Measurements from ENCODE around the gene BEST1.
"Not testable (repeated sequence)": the region's sequence is repeated elsewhere in the genome, so short reads cannot be mapped to it uniquely, and the experiment has no call there.

The BEST1 gene

DNA sequence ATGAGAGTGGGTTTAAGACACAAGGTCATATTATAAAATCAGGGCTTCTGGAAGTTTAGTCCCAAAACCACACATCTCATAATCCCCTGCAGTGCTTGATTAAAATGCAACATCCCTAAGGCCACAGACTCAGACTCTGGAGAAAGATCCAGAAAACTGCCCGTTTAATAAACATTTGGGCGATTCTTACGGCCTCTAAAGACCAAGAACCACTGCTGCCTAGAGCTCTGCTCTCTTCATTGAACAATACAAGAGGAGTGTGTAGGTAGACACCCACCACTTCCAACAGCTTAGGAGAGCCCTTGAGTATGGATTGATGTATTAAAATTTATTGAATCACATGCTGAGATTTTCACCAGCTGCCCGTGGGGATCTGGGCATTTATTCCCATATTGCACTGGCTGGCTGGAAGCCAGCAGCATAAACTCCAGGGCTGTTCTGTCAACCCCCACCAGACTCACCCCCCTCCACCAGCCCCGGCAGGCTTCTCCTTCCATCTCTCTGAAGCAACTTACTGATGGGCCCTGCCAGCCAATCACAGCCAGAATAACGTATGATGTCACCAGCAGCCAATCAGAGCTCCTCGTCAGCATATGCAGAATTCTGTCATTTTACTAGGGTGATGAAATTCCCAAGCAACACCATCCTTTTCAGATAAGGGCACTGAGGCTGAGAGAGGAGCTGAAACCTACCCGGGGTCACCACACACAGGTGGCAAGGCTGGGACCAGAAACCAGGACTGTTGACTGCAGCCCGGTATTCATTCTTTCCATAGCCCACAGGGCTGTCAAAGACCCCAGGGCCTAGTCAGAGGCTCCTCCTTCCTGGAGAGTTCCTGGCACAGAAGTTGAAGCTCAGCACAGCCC lies 749 bp upstream of the BEST1 start:
- DNase-seq: peak; percentile 60 to 67

DNA sequence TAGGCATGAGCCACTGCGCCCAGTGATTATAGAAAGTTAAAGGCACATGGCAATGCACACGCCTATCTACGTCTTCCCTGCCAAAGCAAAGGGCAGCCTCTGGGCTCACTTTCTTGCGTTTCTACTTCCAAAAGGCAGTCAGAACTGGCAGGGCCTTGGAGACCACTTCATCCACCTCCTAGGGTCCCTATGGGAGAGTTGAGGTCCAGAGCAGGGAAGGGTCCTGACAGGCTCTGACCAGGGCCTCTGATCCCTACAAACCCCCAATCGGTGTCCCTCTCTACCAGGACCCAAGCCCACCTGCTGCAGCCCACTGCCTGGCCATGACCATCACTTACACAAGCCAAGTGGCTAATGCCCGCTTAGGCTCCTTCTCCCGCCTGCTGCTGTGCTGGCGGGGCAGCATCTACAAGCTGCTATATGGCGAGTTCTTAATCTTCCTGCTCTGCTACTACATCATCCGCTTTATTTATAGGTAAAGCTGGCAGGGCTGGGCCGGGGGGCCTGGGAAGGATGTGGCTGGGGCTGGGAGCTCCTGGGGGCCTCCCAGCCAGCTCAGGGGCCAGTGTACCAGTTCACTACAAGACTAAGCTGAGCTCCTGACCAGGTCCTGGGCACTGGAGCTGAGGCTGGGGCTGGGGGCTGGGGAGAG lies 1.5 kb downstream of the BEST1 start:
- DNase-seq: no peak

GRCh38 chr11:61952882-61953281 lies 2.7 kb downstream of the BEST1 start:
- DNase-seq: no peak

- not testable (repeated sequence) for DNase-seq
Observed at GRCh38 chr11:61953632-61954031, 3.5 kb downstream of the BEST1 start.

DNA sequence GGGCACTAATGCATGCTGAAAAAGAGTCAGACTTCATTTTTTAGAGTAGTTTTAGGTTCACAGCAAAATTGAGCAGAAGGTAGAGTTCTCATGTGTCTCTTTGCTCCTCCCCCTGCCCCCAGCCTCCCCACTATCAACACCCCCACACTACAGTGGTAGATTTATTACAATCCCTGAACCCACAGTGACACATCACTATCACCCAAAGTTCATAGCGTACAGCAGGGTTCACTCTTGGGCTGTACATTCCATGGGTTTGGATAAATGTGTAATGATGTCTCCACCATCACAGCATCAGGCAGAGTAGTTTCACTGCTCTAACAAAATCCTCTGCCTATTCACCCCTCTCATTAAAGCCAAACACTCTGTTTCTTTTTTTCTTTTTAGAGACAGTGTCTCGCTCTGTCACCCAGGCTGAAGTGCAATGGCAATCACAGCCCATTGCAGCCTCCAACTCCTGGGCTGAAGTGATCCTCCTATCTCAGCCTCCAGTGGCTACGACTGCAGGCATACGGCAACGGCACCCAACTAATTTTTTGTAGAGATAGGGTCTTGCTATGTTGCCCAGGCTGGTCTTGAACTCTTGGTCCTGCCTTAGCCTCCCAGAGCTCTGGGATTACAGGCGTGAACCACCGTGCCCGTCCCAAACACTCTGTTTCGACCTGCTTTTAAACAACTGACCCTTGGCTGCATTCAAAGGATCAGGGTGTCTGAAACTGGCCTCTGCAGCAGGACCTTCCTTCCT lies 4.1 kb downstream of the BEST1 start:
- no peak for DNase-seq

- DNase-seq: no peak
Observed at GRCh38 chr11:61954851-61955421, 4.8 kb downstream of the BEST1 start.

- DNase-seq: no peak
Observed at GRCh38 chr11:61955422-61956135, 5.4 kb downstream of the BEST1 start.

DNA sequence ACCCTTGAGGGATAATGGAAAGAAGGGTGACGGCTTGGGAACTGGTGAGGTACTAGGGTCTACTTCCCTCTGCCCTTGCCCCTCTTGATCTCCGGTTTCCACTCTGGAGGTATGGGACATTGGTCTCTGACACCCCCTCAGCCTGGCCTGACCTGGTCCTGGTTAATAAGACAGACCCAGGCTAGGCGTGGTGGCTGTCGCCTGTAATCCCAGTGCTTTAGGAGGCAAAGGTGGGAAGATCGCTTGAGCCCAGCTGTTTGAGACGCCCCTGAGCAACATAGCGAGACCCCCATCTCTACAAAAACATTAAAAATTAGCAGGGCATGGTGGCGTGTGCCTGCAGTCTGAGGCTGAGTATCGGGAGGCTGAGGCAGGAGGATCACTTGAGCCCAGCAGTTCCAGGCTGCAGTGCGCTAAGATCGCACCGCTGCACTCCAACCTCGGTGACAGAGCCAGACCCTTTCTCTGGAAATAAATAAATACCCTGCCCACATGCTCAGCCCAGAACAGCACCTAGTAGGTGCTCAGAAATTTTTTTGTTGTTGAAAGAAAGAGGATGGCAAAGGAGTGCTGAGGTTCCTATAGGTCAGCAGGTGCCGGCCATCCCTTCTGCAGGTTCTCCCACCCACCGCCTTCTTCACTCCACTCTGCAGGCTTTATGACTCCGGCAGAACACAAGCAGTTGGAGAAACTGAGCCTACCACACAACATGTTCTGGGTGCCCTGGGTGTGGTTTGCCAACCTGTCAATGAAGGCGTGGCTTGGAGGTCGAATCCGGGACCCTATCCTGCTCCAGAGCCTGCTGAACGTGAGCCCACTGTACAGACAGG lies 6.3 kb downstream of the BEST1 start:
- DNase-seq: no peak

DNA sequence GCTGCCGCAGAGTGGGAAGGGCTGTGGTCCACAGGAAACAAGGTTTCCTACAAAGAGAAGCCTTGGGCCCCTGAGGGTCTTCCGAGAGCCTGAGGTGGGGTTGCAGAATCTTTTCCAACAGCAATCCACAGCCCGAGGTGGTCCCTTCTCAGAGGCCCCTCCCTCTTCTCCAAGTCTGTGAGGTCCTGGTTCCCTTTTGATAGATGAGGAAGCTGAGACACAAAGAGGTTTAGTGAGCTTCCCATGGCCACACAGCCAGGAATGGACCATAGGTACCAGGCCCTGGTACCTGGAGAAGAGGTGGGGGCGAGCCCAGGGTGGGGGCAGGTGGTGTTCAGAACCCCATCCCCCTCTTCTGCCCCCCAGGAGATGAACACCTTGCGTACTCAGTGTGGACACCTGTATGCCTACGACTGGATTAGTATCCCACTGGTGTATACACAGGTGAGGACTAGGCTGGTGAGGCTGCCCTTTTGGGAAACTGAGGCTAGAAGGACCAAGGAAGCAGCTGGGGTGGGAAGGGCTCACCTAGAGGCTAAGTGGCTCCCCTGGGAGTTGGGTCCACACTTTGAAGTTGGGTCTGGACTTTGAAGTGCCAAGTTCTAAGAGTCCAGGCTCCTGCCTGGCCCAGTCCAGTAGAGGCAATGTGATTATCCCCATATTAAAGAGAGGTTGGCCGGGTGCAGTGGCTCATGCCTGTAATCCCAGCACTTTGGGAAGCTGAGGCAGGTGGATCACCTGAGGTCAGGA lies 7.0 kb downstream of the BEST1 start:
- DNase-seq: no peak

- no peak for DNase-seq
Observed at GRCh38 chr11:61958590-61958989, 8.4 kb downstream of the BEST1 start.

GRCh38 chr11:61959114-61959513 lies 9.0 kb downstream of the BEST1 start:
- DNase-seq: no peak

- no peak for DNase-seq
Observed at GRCh38 chr11:61959678-61960077, 9.5 kb downstream of the BEST1 start.

DNA sequence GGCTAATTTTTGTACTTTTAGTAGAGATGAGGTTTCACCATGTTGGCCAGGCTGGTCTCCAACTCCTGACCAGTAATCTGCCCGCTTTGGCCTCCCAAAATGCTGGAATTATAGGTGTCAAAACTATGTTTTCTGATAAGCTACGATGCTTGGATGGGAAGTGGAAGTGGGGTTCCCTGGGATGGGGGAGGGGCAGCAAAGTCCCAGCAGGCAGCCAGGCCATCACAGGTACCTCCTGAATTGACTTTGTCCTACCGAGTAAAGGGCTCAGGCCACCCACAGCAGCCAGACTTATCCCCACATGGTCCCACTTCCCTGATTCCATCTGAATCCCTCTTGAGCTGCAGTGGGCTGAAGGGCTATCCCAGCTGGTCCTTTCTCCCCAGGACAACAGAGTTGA lies 10.4 kb downstream of the BEST1 start:
- no peak for DNase-seq

- no peak for DNase-seq
Observed at GRCh38 chr11:61961570-61962212, 11.5 kb downstream of the BEST1 start.

GRCh38 chr11:61962213-61963015 lies 12.3 kb downstream of the BEST1 start:
- DNase-seq: no peak

- DNase-seq: no peak
Observed at GRCh38 chr11:61963016-61963281, 12.8 kb downstream of the BEST1 start.

DNA sequence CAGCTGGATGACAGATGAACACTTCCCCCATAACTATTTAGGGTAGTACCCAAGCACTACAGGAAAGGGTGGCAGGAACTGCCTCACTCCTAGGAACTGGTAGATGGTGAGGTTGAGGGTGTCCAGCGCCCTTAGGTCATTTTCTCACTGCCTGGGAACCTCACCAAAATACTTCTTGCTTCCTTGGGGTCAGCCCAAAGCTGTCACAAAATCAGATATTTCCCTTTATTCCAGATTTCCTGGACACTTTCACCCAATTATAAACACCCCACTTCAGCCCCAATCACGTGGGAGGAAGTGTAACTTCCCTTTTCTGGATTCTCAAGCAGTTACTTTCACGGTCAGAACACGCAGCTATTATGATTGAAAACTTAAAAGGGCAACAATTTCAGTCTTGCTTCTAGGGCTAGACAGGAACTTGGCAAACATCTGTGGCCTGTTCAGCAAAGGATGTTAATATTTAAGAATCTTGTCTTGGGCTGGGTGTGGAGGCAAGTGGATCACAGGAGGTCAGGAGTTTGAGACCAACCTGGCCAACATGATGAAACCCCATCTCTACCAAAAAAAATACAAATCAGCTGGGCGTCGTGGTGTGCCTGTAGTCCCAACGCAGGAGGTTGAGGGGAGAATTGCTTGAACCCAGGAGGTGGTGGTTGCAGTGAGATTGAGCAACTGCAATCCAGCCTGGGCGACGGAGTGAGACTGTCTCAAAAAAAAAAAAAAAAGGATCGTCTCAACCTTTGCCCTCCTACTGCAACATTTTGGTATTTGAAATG lies 13.3 kb downstream of the BEST1 start:
- DNase-seq: no peak

GRCh38 chr11:61964058-61964665 lies 14.0 kb downstream of the BEST1 start:
- no peak for DNase-seq

All from SHP77 (cell line).